GM12891 (cell line): ENCODE results near the gene GMCL2.

ENCODE experiments used
- PAX5 ChIP-seq: IDR thresholded peaks from 2 replicates; pipeline ENCODE4 v1.6.1; 2011; ENCODE audit warnings: low read length, moderate library complexity, mild to moderate bottlenecking; ENCODE audit not compliant: insufficient read depth, severe bottlenecking
- POLR2A ChIP-seq: IDR thresholded peaks from 2 replicates; pipeline ENCODE4 v1.6.1; 2011; ENCODE audit warnings: low read depth, low read length, control low read depth
- POLR2AphosphoS5 ChIP-seq: IDR thresholded peaks from 2 replicates; pipeline ENCODE4 v1.6.1; 2011; ENCODE audit warnings: low read depth, low read length, control low read depth
- TAF1 ChIP-seq: IDR thresholded peaks from 2 replicates; pipeline ENCODE4 v1.6.1; 2011; ENCODE audit warnings: low read depth, low read length, control low read depth

DNA sequence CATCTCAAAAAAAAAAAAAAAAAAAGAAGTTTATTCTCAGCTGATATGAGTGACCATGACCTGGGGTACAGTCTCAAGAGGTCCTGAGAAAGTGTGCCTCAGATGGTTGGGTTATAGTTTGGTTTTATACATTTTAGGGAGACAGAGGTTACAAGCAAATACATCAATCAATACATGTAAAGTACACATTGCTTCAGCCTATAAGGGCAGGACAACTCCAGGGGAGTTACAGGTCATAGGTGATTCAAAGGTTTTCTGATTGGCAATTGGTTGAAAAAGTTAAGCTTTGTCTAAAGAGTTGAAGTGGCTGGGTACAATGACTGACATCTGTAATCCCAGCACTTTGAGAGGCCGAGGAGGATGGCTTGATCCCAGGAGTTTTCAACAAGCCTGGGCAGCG is 2.3 kb upstream of the GMCL2 start:
- TF ChIP-seq POLR2A (no peak), PAX5 (no peak), POLR2AphosphoS5 (no peak), TAF1 (no peak)
